T-cell (primary cell): ENCODE measurements around the gene IGFBP3. TPM values are rescaled to one million over a fixed set of nuclear protein-coding genes. Genes with fewer than 3 reads are reported as not detected.

Source experiments
- ATAC-seq, 4 experiments: fragments of 200-7000 bp in 3 of 4; fragments of 150-1000 bp in 1 of 4; cut with Tn5 transposase; replicated peaks in 1 of 4; 1 replicate in 3 of 4; 2 replicates in 1 of 4; pipeline ENCODE4 v1.10.0; 2021; ENCODE audit warnings: moderate library complexity in 3 of 4, mild to moderate bottlenecking in 2 of 4, moderate number of reproducible peaks in 1 of 4
- CTCF ChIA-PET, 2 donors: fragments of 300-600 bp; sonication (Branson Sonifier 250); formaldehyde crosslinking; loops; one replicate each; lab custom pipeline; 2022; ENCODE audit warnings: antibody characterized with exemption in 2 of 2; lab: Charles Lee
- POLR2A ChIA-PET, 2 donors: fragments of 300-600 bp; sonication (Branson Sonifier 250); formaldehyde crosslinking; loops; one replicate each; lab custom pipeline; 2022; ENCODE audit warnings: antibody characterized with exemption in 2 of 2; lab: Charles Lee
- DNase-seq, 35 experiments: peaks; one replicate each; pipeline versions ENCODE4 v3.0.0 to v3.0.0-alpha.2; 2013 to 2023
- H3K27ac ChIP-seq: one replicate; pipeline ENCODE4 v1.5.1; 2013; ENCODE audit warnings: low read length
- H3K27me3 ChIP-seq, 2 experiments: replicated peaks in 1 of 2; 1 replicate in 1 of 2; 2 replicates in 1 of 2; pipeline versions ENCODE4 v1.6.1 to v1.7.0; 2013; ENCODE audit warnings: low read length in 1 of 2, mixed read lengths in 1 of 2; ENCODE audit not compliant: control insufficient read depth in 2 of 2, insufficient read depth in 2 of 2; ENCODE audit errors: extremely low read depth in 1 of 2
- H3K36me3 ChIP-seq, 2 donors: 1 replicate in 1 of 2; 2 replicates in 1 of 2; pipeline versions ENCODE4 v1.6.1 to v1.7.0; 2013; ENCODE audit warnings: low read length in 1 of 2; ENCODE audit not compliant: control insufficient read depth in 2 of 2, insufficient read depth in 1 of 2; ENCODE audit errors: extremely low read depth in 1 of 2
- H3K4me1 ChIP-seq, 2 experiments: 1 replicate in 1 of 2; 2 replicates in 1 of 2; pipeline versions ENCODE4 v1.6.1 to v1.7.0; 2013; ENCODE audit warnings: low read length in 2 of 2, mixed read lengths in 1 of 2; ENCODE audit not compliant: insufficient read depth in 2 of 2, control insufficient read depth in 1 of 2; ENCODE audit errors: extremely low read depth in 1 of 2
- H3K4me3 ChIP-seq, 2 donors: 1 replicate in 1 of 2; 2 replicates in 1 of 2; pipeline versions ENCODE4 v1.5.1 to v1.7.0; 2013; ENCODE audit warnings: mild to moderate bottlenecking in 2 of 2, low read length in 1 of 2, moderate library complexity in 1 of 2; ENCODE audit not compliant: control insufficient read depth in 1 of 2; ENCODE audit errors: extremely low read depth in 1 of 2
- H3K9me3 ChIP-seq: 2 replicates; pipeline ENCODE4 v1.7.0; 2013
- H3K27ac Mint-ChIP-seq, 2 donors: one replicate each; pipeline ENCODE4 v1.8.0; 2020 to 2021; ENCODE audit warnings: mild to moderate bottlenecking in 2 of 2, mixed read lengths in 2 of 2
- H3K27me3 Mint-ChIP-seq, 2 donors: one replicate each; pipeline ENCODE4 v1.8.0; 2021 to 2022; ENCODE audit warnings: mixed read lengths in 2 of 2
- H3K36me3 Mint-ChIP-seq: one replicate; pipeline ENCODE4 v1.8.0; 2021; ENCODE audit warnings: mixed read lengths
- H3K4me1 Mint-ChIP-seq, 3 donors: one replicate each; pipeline ENCODE4 v1.8.0; 2020 to 2022; ENCODE audit warnings: mixed read lengths in 3 of 3, mild to moderate bottlenecking in 1 of 3
- H3K4me3 Mint-ChIP-seq, 3 donors: one replicate each; pipeline ENCODE4 v1.8.0; 2020 to 2022; ENCODE audit warnings: mild to moderate bottlenecking in 3 of 3, mixed read lengths in 3 of 3, moderate library complexity in 3 of 3
- H3K9me3 Mint-ChIP-seq, 3 donors: one replicate each; pipeline ENCODE4 v1.8.0; 2020 to 2022; ENCODE audit warnings: mixed read lengths in 3 of 3
- WGBS: methylation state at CpG from one replicate; pipeline ENCODE4 v1.1.5; 2013; ENCODE audit warnings: missing lambda C conversion rate; ENCODE audit not compliant: insufficient coverage; 5-methylcytosine and 5-hydroxymethylcytosine counted together
- total RNA-seq, 35 experiments: library from RNA in 6 of 35; stranded (reverse) in 6 of 35; fragments of 120-200 nt in 1 of 35; gene quantifications; one replicate each; pipeline versions ENCODE4 v1.2.1 to v1.2.4 and lab custom pipeline; 2013 to 2026

IGFBP3 gene
- total RNA-seq, 5 donors from 2014 or later (not counting 1 experiment from before 2014, with no cell fraction given): 3.9 to 20.5 (median 8.2) TPM

- peaks cover 2 to 14% (median 5%) of the 10 kb centered on the region in 3 donors for H3K9me3 Mint-ChIP-seq
- no peaks in the 10 kb centered on the region for H3K36me3 Mint-ChIP-seq
- no peak for DNase-seq
- H3K4me1 Mint-ChIP-seq: no peaks in the 10 kb centered on the region
- H3K9me3 ChIP-seq: no peaks in the 10 kb centered on the region
- H3K27ac ChIP-seq: no peak overlapping the region
- ChIA-PET CTCF (interaction anchor here in 1 of 2 donors (1.5 kb wide), 1 partner anchor 13 kb away, joined by 3 read pairs; no protein-coding TSS in a partner anchor), POLR2A (no interaction called here)
- peaks cover 0 to 3% of the 10 kb centered on the region in 2 experiments for H3K27me3 ChIP-seq
- ATAC-seq: no peak
- no peaks in the 10 kb centered on the region for H3K4me1 ChIP-seq
- H3K27me3 Mint-ChIP-seq: peaks cover 9 to 23% of the 10 kb centered on the region in 2 donors
- H3K36me3 ChIP-seq: no peaks in the 10 kb centered on the region
- H3K4me3 ChIP-seq: no peak overlapping the region
- H3K27ac Mint-ChIP-seq: no peak overlapping the region
- no CpG with 5 or more reads among the region's 1 CpG for WGBS
- H3K4me3 Mint-ChIP-seq: no peak overlapping the region
These were observed 18.3 kb downstream of the IGFBP3 start for GRCh38 chr7:45902820-45903219.

DNA sequence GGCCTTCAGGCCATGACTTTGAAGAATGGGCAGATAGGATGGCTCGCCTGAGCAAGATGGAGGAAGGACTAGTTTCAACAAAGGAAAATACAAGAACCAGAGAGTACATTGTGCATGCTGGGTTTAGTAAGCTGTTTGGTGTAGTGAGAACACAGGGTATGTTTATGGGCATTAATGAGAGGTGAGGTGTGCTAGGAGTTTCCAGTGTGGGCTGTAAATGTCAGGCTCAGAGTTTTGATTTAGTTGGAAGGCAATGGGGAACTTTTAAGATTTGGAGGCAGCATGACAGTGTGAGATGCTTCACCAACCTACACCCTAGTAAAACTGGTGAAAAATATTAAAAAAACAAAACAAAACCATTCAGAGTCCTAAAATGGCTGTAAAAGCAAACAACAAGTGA, 19.5 kb downstream of the IGFBP3 start:
- no peaks in the 10 kb centered on the region for H3K4me1 Mint-ChIP-seq
- Histone ChIP-seq H3K4me1 (no peaks in the 10 kb centered on the region), H3K27ac (no peak overlapping the region), H3K9me3 (no peaks in the 10 kb centered on the region), H3K4me3 (no peak overlapping the region), H3K27me3 (peaks cover 0 to 3% of the 10 kb centered on the region in 2 experiments), H3K36me3 (no peaks in the 10 kb centered on the region)
- ChIA-PET POLR2A (no interaction called here), CTCF (no interaction called here)
- 64% methylated on average over 1 of the region's 1 CpG for WGBS
- H3K27ac Mint-ChIP-seq: no peak overlapping the region
- H3K4me3 Mint-ChIP-seq: no peak overlapping the region
- H3K27me3 Mint-ChIP-seq: peaks cover 12 to 23% of the 10 kb centered on the region in 2 donors
- peaks cover 2 to 14% (median 5%) of the 10 kb centered on the region in 3 donors for H3K9me3 Mint-ChIP-seq
- ATAC-seq: no peak
- DNase-seq: no peak
- H3K36me3 Mint-ChIP-seq: no peaks in the 10 kb centered on the region

- ATAC-seq (no peak), DNase-seq (no peak)
- H3K4me1 ChIP-seq: no peaks in the 10 kb centered on the region
- 100% methylated on average over 1 of the region's 2 CpGs for WGBS
- no peak overlapping the region for H3K4me3 ChIP-seq
- H3K27ac Mint-ChIP-seq: no peak overlapping the region
- ChIA-PET POLR2A (no interaction called here), CTCF (interaction anchor here in 1 of 2 donors (0.6 kb wide), 1 partner anchor 498 kb away, joined by 7 read pairs; no protein-coding TSS in a partner anchor)
- H3K27ac ChIP-seq: no peak overlapping the region
- H3K27me3 Mint-ChIP-seq: peaks cover 39 to 50% of the 10 kb centered on the region in 2 donors
- peaks cover 0 to 14% of the 10 kb centered on the region in 2 experiments for H3K27me3 ChIP-seq
- no peaks in the 10 kb centered on the region for H3K36me3 ChIP-seq
- no peaks in the 10 kb centered on the region for H3K4me1 Mint-ChIP-seq
- H3K4me3 Mint-ChIP-seq: no peak overlapping the region
- H3K36me3 Mint-ChIP-seq: no peaks in the 10 kb centered on the region
- no peaks in the 10 kb centered on the region for H3K9me3 ChIP-seq
- H3K9me3 Mint-ChIP-seq: peaks cover 0 to 11% (median 0%) of the 10 kb centered on the region in 3 donors
These were observed 22.9 kb downstream of the IGFBP3 start for GRCh38 chr7:45898222-45898621.

DNA sequence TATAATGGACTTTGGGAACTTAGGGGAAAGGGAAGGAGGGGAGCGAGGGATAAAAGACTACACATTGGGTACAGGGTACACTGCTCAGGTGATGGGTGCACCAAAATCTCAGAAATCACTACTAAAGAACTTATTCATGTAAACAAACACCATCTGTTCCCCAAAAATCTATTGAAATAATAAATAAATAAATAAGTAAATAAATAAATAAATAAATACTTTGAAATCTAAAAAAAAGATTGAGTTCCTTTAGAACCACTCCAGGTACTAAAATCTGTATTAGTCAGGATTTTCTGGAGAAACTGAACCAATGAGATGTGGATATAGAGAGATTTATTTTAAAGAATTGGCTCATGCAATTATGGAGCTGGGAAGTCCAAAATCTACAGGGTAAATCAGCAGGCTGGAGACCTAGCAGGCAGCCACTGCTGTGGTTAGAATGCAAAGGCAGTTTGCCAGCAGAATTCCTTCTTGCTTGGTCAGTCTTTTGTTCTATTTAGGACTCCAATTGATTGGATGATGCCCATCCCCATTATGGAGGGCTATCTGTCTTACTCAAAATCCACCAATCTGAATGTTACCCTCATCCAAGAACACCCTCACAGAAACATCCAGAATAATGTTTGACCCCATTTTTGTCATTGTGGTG, 23.9 kb downstream of the IGFBP3 start:
- WGBS: no CpG with 5 or more reads among the region's 1 CpG
- CTCF ChIA-PET: no interaction called here
- POLR2A ChIA-PET: no interaction called here
- DNase-seq: no peak
- no peak overlapping the region for H3K27ac Mint-ChIP-seq
- Histone ChIP-seq H3K9me3 (no peaks in the 10 kb centered on the region), H3K27ac (no peak overlapping the region), H3K27me3 (peaks cover 0 to 19% of the 10 kb centered on the region in 2 experiments), H3K36me3 (no peaks in the 10 kb centered on the region), H3K4me1 (no peaks in the 10 kb centered on the region), H3K4me3 (no peak overlapping the region)
- no peaks in the 10 kb centered on the region for H3K4me1 Mint-ChIP-seq
- no peak for ATAC-seq
- no peaks in the 10 kb centered on the region for H3K36me3 Mint-ChIP-seq
- peaks cover 0 to 5% (median 0%) of the 10 kb centered on the region in 3 donors for H3K9me3 Mint-ChIP-seq
- peaks cover 44 to 57% of the 10 kb centered on the region in 2 donors for H3K27me3 Mint-ChIP-seq
- no peak overlapping the region for H3K4me3 Mint-ChIP-seq

DNA sequence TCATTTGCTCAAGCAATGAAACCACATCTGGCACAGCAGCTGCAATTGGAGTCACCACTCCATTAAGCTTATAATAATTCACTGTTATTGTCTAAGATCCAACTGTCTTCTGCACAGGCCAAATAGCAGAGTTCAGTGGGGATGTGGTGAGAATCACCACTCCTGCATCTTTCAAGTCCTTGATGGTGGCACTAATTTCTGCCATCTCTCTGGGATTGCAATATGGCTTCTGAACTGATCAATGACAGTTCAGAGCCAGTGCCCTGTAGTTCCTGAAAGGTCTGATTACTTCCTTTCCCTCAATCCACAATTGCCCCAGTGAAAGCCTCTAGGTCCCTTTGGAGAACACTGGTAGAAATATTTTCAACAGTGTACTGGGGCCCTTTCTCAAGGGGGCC, 26.4 kb downstream of the IGFBP3 start:
- no peaks in the 10 kb centered on the region for H3K4me1 ChIP-seq
- POLR2A ChIA-PET: no interaction called here

DNA sequence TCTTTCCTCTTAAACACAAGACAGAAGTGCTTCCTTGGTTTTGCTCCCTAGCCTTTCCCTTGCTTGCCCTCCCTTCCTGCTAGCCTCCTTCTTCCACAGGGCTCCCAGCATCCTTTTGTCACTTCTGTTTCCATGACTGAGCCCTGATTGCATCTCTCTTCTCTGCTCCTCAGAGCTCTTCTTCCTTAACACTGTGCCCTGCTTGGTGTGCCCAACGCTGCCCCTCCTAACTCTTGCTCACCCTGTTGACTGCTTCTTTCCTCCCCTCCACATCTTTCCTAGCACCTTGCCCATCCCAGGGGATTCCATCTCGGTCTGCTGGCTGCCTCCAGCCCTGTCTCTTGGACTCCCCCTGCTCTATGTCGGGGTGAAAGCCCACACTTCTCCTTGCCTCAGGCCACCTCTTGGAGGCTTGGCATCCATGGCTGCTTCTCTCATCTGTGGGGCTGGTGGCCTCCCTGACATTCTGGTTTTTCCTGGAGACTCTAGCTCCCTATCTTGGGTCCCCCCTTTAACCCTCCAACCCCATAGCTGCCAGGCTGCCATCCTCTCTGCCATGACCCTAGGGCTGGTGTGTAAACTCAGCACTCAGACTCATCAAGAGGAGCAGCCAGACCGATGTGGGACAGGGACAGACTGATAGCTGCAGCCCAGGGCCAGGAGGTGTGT, 26.9 kb downstream of the IGFBP3 start:
- WGBS: 45% methylated on average over 3 of the region's 4 CpGs
- no peaks in the 10 kb centered on the region for H3K4me1 Mint-ChIP-seq
- H3K9me3 Mint-ChIP-seq: no peaks in the 10 kb centered on the region
- no peak overlapping the region for H3K27ac ChIP-seq
- H3K4me3 ChIP-seq: no peak overlapping the region
- H3K4me1 ChIP-seq: no peaks in the 10 kb centered on the region
- peaks cover 7 to 35% of the 10 kb centered on the region in 2 experiments for H3K27me3 ChIP-seq
- H3K27ac Mint-ChIP-seq: no peak overlapping the region
- no peak for ATAC-seq
- peaks cover 62 to 63% of the 10 kb centered on the region in 2 donors for H3K27me3 Mint-ChIP-seq
- DNase-seq: no peak
- no peaks in the 10 kb centered on the region for H3K36me3 ChIP-seq
- ChIA-PET CTCF (no interaction called here), POLR2A (no interaction called here)
- H3K36me3 Mint-ChIP-seq: no peaks in the 10 kb centered on the region
- no peaks in the 10 kb centered on the region for H3K9me3 ChIP-seq
- no peak overlapping the region for H3K4me3 Mint-ChIP-seq

More for the DNA sequence above, 26.4 kb downstream of the IGFBP3 start:
- Mint-ChIP-seq H3K9me3 (no peaks in the 10 kb centered on the region), H3K4me1 (no peaks in the 10 kb centered on the region), H3K36me3 (no peaks in the 10 kb centered on the region), H3K27ac (no peak overlapping the region), H3K27me3 (peaks cover 57 to 59% of the 10 kb centered on the region in 2 donors), H3K4me3 (no peak overlapping the region)
- Histone ChIP-seq H3K27me3 (peaks cover 3 to 30% of the 10 kb centered on the region in 2 experiments), H3K27ac (no peak overlapping the region), H3K36me3 (no peaks in the 10 kb centered on the region), H3K9me3 (no peaks in the 10 kb centered on the region), H3K4me3 (no peak overlapping the region)
- ATAC-seq: no peak
- CTCF ChIA-PET: no interaction called here
- no peak for DNase-seq
